HG03565 (cell line): Measurements from ENCODE around the gene TTC9B.

Experiments used
- ATAC-seq: cut with Tn5 transposase; IDR thresholded peaks from one replicate; pipeline ENCODE4 v1.9.1; 2021; ENCODE audit warnings: mild to moderate bottlenecking, moderate library complexity; ENCODE audit not compliant: unreplicated experiment

Gene TTC9B

DNA sequence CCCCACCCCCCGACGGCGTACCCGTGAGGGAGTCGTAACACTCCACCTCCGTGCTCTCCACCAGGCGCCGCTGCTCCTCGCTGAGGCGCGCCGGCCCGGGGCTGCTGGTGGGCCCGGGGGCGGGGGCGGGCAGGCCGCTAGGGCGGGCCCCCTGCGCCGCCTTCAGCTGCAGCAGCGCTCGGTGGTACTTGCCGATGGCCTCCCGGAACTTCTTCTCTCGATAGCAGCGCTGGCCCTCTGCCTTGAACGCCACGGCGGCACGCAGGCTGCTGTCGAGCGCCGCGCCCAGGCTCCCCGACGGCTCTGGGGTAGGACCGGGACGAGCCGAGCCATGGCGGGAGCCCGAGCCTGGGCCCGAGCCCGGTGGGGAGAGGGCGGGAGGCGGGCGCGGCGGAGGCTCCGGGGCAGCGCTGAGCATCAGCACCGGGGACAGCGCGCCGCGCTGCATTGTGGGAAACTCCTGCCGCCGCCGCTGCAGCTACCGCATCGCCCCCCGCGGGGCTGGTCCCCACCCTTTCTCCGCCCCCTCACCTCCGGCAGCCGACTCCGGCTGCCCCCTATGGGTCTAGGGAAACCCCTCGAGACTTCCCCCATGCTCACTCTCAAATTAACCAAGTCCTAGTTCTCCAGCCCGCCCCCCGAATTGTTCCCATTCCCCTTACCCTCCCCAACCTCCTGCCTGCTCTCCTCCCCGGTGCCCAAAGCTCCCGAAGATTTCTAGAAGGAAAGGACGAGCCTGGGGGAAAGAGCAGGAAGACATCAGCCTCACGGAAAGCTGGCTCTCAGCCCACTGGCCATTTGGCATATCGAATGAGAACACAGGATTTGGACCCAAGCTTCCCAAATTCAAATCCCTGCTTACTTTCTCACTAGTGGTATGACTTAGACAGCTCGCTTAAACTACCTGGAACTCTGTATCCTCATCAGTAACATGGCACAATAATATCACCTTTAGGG is at the start of gene TTC9B:
TSS of gene TTC9B (minus strand) at position 451 of the 957 bp plus-strand sequence. CDS start at position 448, 3 bp downstream.
- ATAC-seq, result no peak

DNA sequence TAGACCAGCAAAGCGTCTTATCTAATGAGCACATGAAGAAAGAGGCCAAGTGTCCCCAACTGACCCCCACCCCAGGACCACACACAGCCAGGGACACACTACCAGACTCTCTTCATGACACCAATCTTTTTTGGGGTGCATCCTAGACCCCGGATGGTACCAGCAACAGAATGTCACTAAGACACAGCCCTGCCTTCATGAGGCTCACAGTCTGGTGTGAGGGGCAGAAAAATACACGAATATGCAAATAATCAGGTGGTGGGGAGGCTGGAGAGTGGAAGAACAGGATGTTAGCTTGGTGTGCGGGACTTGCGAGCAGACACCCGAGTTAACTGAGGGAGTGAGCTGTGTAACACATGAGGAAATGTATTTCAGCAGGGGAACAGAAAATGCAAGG is 49.4 kb upstream of the TTC9B start:
- ATAC-seq, result no peak

- ATAC-seq, result no peak
These were observed 48.9 kb upstream of the TTC9B start for GRCh38 chr19:40266912-40267600.

- ATAC-seq, result no peak
These were observed 47.9 kb upstream of the TTC9B start for GRCh38 chr19:40266119-40266518.

DNA sequence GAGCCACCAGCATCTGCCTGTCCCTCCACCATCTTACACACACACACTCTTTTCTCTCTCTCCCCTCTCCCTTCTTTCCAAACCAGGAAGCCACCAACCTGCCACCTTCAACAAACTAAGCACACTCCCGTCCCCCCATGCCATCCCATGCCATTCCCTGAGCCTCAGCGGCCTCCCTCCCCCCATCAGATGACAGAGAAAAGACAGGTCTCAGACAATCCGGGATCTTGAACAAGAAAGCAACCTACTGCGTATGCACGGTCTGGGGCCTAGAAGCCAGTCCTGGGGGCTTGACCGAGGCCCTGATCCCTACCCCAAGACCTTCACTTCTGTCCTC is 47.5 kb upstream of the TTC9B start:
- ATAC-seq, result no peak

DNA sequence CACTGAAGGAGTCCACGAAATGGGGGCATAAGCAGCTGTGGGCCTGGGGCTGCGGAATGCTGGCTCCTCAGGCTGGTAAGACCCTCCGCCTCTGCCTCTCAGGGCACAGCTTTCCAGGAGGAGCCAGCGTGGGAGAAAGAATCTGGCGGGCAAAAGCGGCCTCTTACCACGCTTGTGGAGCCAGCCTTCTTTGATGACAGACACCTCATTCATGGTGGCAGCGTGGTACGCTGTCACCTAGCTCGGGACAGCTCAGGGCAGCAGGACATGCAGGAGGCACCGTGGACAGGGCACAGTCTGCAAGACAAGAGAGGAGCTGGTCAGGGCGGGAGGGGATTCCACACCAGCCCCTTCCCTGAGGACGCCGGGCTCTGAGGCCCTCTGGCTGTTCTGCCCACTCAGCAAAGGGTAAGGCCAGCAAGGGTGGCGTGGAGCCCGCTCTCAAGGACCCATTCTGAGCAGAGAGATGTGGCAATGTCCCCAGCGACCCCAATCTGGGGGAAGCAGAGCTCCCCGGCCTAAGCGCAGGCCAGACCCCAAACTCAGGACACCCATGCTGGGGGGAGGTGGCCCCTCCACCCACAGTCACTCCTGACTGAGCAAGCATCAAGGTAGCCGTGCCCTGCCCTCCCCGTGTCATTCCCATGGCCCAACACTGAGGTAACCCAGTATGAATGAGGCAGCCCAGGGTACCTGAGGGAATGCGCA is 47.0 kb upstream of the TTC9B start:
- no peak for ATAC-seq

GRCh38 chr19:40264314-40265054 is 46.3 kb upstream of the TTC9B start:
- no peak for ATAC-seq

GRCh38 chr19:40263440-40264313 is 45.5 kb upstream of the TTC9B start:
- no peak for ATAC-seq

DNA sequence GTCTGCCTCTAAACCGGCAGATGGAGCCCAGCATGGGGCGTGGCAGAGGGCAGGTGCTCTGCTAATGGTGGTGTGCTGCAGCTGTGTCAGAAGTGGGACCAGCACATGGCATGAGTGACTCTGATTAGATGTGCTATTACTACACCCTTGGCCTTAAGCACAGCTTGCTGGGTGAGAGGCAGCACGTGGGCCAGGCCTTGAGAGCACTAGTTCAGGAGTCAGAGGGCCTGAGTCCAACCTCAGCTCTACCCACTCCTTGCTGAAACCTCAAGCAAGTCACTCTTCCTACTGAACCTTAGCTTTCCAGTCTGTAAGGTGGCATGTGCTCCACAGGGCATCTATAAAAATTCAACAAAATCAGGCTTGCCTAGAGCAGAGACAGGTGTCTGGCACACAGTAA is 44.2 kb upstream of the TTC9B start:
- ATAC-seq, result no peak

GRCh38 chr19:40261631-40262030 is 43.4 kb upstream of the TTC9B start:
- no peak for ATAC-seq

- no peak for ATAC-seq
These were observed 38.9 kb upstream of the TTC9B start for GRCh38 chr19:40257096-40257517.

DNA sequence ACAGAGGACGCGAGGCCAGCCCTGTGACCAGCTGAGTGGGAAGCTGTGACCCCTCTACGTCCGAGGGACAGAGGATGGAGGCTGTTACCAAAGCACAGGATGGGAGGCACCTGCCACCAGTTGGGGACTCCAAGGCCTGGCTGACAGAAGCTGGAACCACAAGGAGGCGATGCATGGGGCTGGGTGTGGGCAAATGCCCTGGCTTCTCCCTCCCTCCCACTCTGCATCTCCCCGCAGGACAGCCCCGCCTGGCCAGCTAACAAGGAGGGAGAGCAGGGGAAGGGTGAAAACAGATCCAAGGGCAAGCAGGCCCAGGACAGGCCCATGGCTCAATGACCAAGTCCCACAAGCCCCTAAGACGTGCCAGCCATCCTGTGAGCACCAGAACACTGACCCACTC is 38.3 kb upstream of the TTC9B start:
- ATAC-seq, result no peak

GRCh38 chr19:40255619-40256166 is 37.5 kb upstream of the TTC9B start:
- ATAC-seq, result no peak

DNA sequence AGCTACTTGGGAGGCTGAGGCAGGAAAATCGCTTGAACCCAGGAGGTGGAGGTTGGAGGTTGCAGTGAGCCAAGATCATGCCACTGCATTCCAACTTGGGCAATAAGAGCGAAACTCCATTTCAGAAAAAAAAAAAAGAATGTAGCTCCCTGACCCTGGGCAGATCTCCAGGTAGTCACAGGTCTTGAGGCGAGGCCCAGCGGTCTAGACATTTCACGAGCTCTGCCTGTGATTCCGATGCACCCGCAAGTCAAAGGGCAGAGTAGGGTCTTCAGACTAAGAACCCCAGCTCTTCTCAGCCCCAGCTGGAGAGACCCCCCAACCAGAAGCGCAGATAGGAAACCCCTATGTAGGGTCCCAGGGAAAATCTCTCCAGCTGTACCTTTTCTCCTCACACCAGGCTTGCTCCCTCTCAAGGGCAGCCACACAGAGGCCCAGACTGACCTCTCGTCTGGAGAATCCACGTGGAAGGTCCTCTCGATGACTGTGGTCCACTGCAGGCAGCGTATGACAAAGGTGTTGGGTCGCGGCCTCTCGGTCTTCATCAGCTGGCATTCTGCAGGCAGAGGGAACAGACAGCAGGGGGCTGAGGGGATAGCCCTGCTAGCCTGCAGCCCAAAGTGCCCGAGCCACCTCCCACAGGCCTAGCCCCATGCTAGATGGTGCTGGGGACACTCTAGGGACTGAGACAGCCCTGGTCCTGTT is 36.7 kb upstream of the TTC9B start:
- ATAC-seq, result no peak

DNA sequence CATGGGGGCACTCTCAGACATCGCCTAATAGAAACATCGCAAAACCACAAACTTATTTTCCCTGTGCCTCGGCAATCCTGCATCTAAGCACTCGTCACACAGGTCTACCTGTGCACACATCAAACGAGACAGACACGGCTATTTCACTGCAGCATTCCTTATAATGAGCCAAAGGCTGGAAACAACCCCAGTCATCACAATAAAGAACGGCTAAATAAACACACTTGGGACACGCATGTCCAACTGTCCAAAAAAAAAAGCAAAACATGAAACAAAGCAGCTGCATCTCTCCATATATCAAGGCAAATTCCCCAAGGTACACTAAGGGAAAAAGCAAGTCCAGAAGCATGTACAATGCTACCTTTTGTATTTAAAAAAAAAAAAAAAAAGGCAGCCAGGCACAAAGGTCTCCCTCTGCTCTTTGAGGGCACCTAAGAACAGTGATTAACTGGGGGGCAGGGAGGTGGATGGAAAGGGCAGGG is 35.5 kb upstream of the TTC9B start:
- ATAC-seq, result no peak

- no peak for ATAC-seq
These were observed 34.2 kb upstream of the TTC9B start for GRCh38 chr19:40252395-40252794.

DNA sequence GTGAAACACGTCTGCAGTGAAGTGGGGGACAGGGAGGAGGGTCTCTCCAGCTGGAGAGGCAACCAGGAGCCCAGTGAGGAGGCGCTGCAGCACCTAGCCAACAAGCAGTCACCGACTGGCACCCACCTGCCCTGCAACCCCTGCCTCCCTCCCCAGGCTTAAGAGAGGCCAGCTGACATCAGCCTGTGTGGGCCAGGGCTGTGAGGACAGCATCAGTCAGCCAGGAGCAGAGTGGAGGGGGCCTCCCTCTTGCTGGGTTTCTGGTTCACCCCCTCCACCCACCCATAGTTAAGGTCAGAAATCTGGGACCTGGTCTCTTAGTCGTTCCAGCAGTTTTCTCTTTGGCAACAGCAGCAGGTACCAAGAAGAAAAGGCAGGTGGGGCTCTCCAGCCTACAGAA is 33.8 kb upstream of the TTC9B start:
- ATAC-seq, result no peak

- no peak for ATAC-seq
These were observed 33.1 kb upstream of the TTC9B start for GRCh38 chr19:40251244-40251643.

- ATAC-seq, result no peak
These were observed 31.6 kb upstream of the TTC9B start for GRCh38 chr19:40249781-40250180.
